HL-60 (cell line): ENCODE measurements around the gene KIRREL2.

Experiments
- GABPA ChIP-seq: IDR thresholded peaks from 2 replicates; pipeline ENCODE4 v1.6.1; 2012; ENCODE audit warnings: low read depth
- TF ChIP-seq, protein P1 (sequence below): IDR thresholded peaks from one replicate; pipeline ENCODE4 v1.5.1; 2011; ENCODE audit warnings: low read length, control low read depth, inconsistent platforms; ENCODE audit not compliant: insufficient read depth
- TF ChIP-seq, protein P2 (sequence below): IDR thresholded peaks from 2 replicates; pipeline ENCODE4 v1.6.1; 2012; ENCODE audit warnings: low read depth; ENCODE audit not compliant: insufficient replicate concordance

DNA sequence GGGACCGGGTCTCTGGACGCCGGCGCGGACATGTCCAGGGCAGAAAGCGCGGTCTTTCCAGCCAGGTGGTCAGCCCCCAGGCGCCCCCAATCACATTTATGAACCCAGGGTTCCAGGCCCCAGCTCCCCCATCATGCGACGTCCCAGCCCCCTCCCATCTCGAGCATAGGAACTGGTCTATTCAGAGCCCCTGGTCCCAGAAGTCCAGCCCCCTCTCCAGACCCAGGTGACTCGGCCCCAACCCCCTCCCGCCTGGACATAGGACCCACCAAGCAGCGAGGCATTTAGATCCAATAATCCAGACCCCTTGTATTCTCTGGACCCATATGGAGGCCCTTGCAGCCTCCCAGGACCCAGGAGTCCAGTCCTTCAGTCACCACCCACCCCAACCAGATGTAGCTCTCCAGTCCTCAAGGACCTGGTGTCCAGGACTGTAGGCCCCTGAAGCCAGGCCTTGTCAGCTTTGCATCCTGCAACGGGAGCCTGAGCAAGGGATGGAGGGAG, 12.2 kb downstream of the KIRREL2 start:
- TF ChIP-seq, protein P1, sequence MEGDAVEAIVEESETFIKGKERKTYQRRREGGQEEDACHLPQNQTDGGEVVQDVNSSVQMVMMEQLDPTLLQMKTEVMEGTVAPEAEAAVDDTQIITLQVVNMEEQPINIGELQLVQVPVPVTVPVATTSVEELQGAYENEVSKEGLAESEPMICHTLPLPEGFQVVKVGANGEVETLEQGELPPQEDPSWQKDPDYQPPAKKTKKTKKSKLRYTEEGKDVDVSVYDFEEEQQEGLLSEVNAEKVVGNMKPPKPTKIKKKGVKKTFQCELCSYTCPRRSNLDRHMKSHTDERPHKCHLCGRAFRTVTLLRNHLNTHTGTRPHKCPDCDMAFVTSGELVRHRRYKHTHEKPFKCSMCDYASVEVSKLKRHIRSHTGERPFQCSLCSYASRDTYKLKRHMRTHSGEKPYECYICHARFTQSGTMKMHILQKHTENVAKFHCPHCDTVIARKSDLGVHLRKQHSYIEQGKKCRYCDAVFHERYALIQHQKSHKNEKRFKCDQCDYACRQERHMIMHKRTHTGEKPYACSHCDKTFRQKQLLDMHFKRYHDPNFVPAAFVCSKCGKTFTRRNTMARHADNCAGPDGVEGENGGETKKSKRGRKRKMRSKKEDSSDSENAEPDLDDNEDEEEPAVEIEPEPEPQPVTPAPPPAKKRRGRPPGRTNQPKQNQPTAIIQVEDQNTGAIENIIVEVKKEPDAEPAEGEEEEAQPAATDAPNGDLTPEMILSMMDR, result no peak
- TF ChIP-seq, protein P2, sequence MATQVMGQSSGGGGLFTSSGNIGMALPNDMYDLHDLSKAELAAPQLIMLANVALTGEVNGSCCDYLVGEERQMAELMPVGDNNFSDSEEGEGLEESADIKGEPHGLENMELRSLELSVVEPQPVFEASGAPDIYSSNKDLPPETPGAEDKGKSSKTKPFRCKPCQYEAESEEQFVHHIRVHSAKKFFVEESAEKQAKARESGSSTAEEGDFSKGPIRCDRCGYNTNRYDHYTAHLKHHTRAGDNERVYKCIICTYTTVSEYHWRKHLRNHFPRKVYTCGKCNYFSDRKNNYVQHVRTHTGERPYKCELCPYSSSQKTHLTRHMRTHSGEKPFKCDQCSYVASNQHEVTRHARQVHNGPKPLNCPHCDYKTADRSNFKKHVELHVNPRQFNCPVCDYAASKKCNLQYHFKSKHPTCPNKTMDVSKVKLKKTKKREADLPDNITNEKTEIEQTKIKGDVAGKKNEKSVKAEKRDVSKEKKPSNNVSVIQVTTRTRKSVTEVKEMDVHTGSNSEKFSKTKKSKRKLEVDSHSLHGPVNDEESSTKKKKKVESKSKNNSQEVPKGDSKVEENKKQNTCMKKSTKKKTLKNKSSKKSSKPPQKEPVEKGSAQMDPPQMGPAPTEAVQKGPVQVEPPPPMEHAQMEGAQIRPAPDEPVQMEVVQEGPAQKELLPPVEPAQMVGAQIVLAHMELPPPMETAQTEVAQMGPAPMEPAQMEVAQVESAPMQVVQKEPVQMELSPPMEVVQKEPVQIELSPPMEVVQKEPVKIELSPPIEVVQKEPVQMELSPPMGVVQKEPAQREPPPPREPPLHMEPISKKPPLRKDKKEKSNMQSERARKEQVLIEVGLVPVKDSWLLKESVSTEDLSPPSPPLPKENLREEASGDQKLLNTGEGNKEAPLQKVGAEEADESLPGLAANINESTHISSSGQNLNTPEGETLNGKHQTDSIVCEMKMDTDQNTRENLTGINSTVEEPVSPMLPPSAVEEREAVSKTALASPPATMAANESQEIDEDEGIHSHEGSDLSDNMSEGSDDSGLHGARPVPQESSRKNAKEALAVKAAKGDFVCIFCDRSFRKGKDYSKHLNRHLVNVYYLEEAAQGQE, result no peak
- TF ChIP-seq GABPA, result no peak
